Heart right ventricle (tissue), 16 donors: Measurements from ENCODE around the gene ST6GALNAC3. TPM values are rescaled to one million over a fixed set of nuclear protein-coding genes. Genes with fewer than 3 reads are reported as not detected.

Source experiments
- ATAC-seq, 8 donors: fragments of 200-7000 bp; cut with Tn5 transposase; one replicate each; pipeline ENCODE4 v1.9.1; 2020; ENCODE audit warnings: mild to moderate bottlenecking in 8 of 8, moderate library complexity in 8 of 8, moderate number of reproducible peaks in 1 of 8
- DNase-seq, 2 donors: peaks; one replicate each; pipeline ENCODE4 v3.0.0-alpha.2; 2020
- H3K27ac ChIP-seq, 10 donors: fragments of 200-600 bp; sonication (generic) in 2 of 10; one replicate each; pipeline versions ENCODE4 v1.5.0 to v1.8.0; 2020 to 2022; ENCODE audit warnings: mild to moderate bottlenecking in 3 of 10
- H3K27me3 ChIP-seq, 7 donors: fragments of 200-600 bp; one replicate each; pipeline ENCODE4 v1.8.0; 2021 to 2022; ENCODE audit warnings: mild to moderate bottlenecking in 2 of 7
- H3K36me3 ChIP-seq, 9 donors: fragments of 200-600 bp; sonication (generic) in 1 of 9; one replicate each; pipeline versions ENCODE4 v1.5.0 to v1.8.0; 2020 to 2022; ENCODE audit warnings: mild to moderate bottlenecking in 2 of 9
- H3K4me1 ChIP-seq, 9 donors: fragments of 200-600 bp; sonication (generic) in 1 of 9; one replicate each; pipeline versions ENCODE4 v1.5.0 to v1.8.0; 2020 to 2022; ENCODE audit warnings: mild to moderate bottlenecking in 4 of 9
- H3K4me3 ChIP-seq, 10 donors: fragments of 200-600 bp; sonication (generic) in 2 of 10; one replicate each; pipeline versions ENCODE4 v1.5.0 to v1.8.0; 2020 to 2022; ENCODE audit warnings: mild to moderate bottlenecking in 7 of 10, moderate library complexity in 2 of 10
- H3K9me3 ChIP-seq, 11 donors: fragments of 200-600 bp in 10 of 11; sonication (generic) in 2 of 11; one replicate each; pipeline versions ENCODE4 v1.5.0 to v1.8.0; 2013 to 2022; ENCODE audit warnings: mild to moderate bottlenecking in 2 of 11, control low read depth in 1 of 11, moderate library complexity in 1 of 11
- WGBS, 2 donors: extraction: QIAGEN DNeasy Blood & Tissue Kit; methylation state at CpG; one replicate each; pipeline ENCODE4 v1.1.7; 2013; ENCODE audit warnings: inconsistent platforms in 1 of 2; 5-methylcytosine and 5-hydroxymethylcytosine counted together
- intact Hi-C, 10 donors: fragments of 100-400 bp; cut with DNase I; formaldehyde crosslinking; loops; one replicate each; pipeline versions ENCODE4 v1.11.1 to v1.14.2; 2022
- polyA plus RNA-seq, 2 donors: library from polyadenylated mRNA; stranded (reverse); fragments of 200-250 nt; gene quantifications; one replicate each; pipeline ENCODE4 v1.2.3, GENCODE V29; 2013
- total RNA-seq, 10 donors: library from RNA; stranded (reverse); fragmentation: NEBNext Ultra II Directional in 3 of 10; extraction: Animal tissue kit (Norgen Biotek cat#: 25700) in 3 of 10; gene quantifications; one replicate each; pipeline versions ENCODE4 v1.2.1 to v1.2.4, GENCODE V29; 2021 to 2023
- TF ChIP-seq, protein P1 (sequence below), 9 donors: fragments of 200-600 bp; sonication (generic) in 2 of 9; IDR thresholded peaks; one replicate each; pipeline versions ENCODE4 v1.5.0 to v1.8.0; 2021 to 2022; ENCODE audit warnings: antibody characterized with exemption in 9 of 9, mild to moderate bottlenecking in 5 of 9, moderate library complexity in 1 of 9
- donor health status: Arrhythmogenic right ventricular cardiomyopathy.
- donor health status: ischemic (EF 13 %, LVEDD 7.1; RV severe dilation, severe dysfunction).
- donor health status: healthy with polysubstance abuse.
- donor health status: DM: no; HTN: yes; CAD: no.
- donor health status: DM: no; HTN: no; CAD: no.
- donor health status: ischemic (EF 25% LVEDD 6.9; RV normal size, moderate dysfunction).
- donor health status: ischemic (EF 25% LVEDD 5.7; RV mildly dilated, moderate dysfunction).
- donor health status: healthy.
- donor health status: DM: yes; HTN: yes; CAD: no.
- donor health status: Ischemic cardiomyopathy.
- donor health status: ischemic (EF 35%, LVEDD 5.7; RV mildly dilated, moderate dysfunction).
- donor health status: nonischemic (EF 11% LVEDD 7.7; RV severe dilation, severe dysfunction).
- donor health status: DM: yes; HTN: yes; CAD: no.
- donor health status: PGD.
- donor health status: ischemic (EF 29% LVEDD 5.4; RV normal size, mild dysfunction).
- donor health status: nonischemic (EF 23%, LVEDD 6.1; RV moderate dilation, normal function).

ST6GALNAC3 gene
- total and polyA plus RNA-seq, 12 donors: 2.8 to 10.3 (median 4.8) TPM

DNA sequence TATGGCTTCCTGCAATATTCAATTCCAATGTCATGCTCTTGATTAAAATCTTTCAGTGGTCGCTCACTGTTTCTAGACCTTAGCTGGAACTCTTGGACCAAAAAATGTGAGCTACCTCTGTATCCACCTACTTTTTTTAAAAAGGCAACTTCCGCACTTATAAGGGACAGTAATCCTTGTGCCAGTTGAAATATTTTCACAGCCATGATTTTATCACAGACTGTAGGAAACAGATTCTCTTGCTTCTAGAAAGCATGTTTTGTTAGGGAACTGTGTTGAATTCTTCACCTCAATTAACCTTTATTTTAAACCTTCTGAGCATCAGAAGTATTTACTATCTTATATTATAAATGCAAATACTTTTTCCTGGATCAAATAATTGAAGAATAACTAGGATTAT is 496.7 kb downstream of the ST6GALNAC3 start:
- Histone ChIP-seq H3K4me1 (no peaks in the 10 kb centered on the region), H3K4me3 (no peak overlapping the region), H3K36me3 (no peaks in the 10 kb centered on the region), H3K27ac (no peak overlapping the region), H3K9me3 (no peaks in the 10 kb centered on the region), H3K27me3 (no peaks in the 10 kb centered on the region)
- no peak for ATAC-seq
- WGBS, 2 donors: 85 to 91% methylated on average over 2 of the region's 2 CpGs
- TF ChIP-seq, protein P1, sequence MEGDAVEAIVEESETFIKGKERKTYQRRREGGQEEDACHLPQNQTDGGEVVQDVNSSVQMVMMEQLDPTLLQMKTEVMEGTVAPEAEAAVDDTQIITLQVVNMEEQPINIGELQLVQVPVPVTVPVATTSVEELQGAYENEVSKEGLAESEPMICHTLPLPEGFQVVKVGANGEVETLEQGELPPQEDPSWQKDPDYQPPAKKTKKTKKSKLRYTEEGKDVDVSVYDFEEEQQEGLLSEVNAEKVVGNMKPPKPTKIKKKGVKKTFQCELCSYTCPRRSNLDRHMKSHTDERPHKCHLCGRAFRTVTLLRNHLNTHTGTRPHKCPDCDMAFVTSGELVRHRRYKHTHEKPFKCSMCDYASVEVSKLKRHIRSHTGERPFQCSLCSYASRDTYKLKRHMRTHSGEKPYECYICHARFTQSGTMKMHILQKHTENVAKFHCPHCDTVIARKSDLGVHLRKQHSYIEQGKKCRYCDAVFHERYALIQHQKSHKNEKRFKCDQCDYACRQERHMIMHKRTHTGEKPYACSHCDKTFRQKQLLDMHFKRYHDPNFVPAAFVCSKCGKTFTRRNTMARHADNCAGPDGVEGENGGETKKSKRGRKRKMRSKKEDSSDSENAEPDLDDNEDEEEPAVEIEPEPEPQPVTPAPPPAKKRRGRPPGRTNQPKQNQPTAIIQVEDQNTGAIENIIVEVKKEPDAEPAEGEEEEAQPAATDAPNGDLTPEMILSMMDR (IDR thresholded peaks at IDR 0.05): no peak
- DNase-seq: no peak
- intact Hi-C loops: no loop called here

- no peaks in the 10 kb centered on the region for H3K27me3 ChIP-seq
- intact Hi-C loops: no loop called here
- DNase-seq: no peak
- TF ChIP-seq, protein P1 (IDR thresholded peaks at IDR 0.05): no peak
- ATAC-seq: no peak
- no peaks in the 10 kb centered on the region for H3K9me3 ChIP-seq
- no peak overlapping the region for H3K27ac ChIP-seq
- H3K4me1 ChIP-seq: no peaks in the 10 kb centered on the region
- H3K4me3 ChIP-seq: no peak overlapping the region
- no peaks in the 10 kb centered on the region for H3K36me3 ChIP-seq
Measured at GRCh38 chr1:76572229-76572628, 497.7 kb downstream of the ST6GALNAC3 start.

DNA sequence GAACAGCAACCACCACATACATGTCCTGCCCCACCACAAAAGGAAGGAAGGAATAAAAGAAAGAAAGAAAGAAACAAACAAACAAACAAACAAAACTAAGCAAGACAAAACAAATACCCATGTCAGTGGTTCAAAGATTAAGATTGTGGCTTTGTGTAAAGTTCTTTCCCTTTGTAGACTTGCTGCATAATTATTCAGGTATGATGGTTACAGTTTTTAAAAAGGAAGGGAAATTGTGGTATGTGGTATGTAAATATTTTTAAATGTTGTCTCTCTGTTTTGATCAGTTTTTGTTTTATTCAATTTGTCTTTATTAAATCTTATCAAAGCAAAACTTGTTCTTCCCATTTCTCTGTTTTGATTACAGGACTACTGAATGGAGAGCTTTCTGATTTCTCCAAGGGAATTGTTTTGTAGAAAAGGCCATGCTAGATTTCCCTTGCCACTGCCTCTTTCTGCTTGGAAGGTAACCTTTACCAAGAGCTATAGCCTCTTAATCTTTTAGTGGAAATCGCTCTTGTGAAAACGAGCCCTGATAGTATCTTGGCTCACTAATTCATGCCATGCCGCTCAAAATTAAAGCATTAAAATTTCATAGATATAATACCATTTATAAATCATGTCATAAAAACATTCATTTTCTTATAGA is 502.5 kb downstream of the ST6GALNAC3 start:
- Histone ChIP-seq H3K27me3 (no peaks in the 10 kb centered on the region), H3K4me1 (no peaks in the 10 kb centered on the region), H3K4me3 (no peak overlapping the region), H3K9me3 (no peaks in the 10 kb centered on the region), H3K27ac (no peak overlapping the region), H3K36me3 (no peaks in the 10 kb centered on the region)
- intact Hi-C loops: no loop called here
- DNase-seq: no peak
- 81 to 85% methylated on average over 3 of the region's 3 CpGs for WGBS, 2 donors
- TF ChIP-seq, protein P1 (IDR thresholded peaks at IDR 0.05): no peak
- ATAC-seq: no peak

- H3K27me3 ChIP-seq: no peaks in the 10 kb centered on the region
- no peaks in the 10 kb centered on the region for H3K9me3 ChIP-seq
- no peaks in the 10 kb centered on the region for H3K4me1 ChIP-seq
- intact Hi-C loops: no loop called here
- ATAC-seq (no peak), DNase-seq (no peak)
- TF ChIP-seq, protein P1 (IDR thresholded peaks at IDR 0.05): no peak
- H3K27ac ChIP-seq: no peak overlapping the region
- no peak overlapping the region for H3K4me3 ChIP-seq
- WGBS, 2 donors: 81 to 85% methylated on average over 3 of the region's 3 CpGs
- H3K36me3 ChIP-seq: no peaks in the 10 kb centered on the region
Measured at GRCh38 chr1:76577525-76578185, 503.1 kb downstream of the ST6GALNAC3 start.
